Hepatocyte (in vitro differentiated cells): ENCODE results near the gene CTNNA2. TPM values are rescaled to one million over a fixed set of nuclear protein-coding genes. Genes with fewer than 3 reads are reported as not detected.

Source experiments
- DNase-seq: peaks from one replicate; pipeline ENCODE4 v3.0.0-alpha.2; 2016; ENCODE audit warnings: low spot score
- H2AFZ ChIP-seq: fragments of 200-600 bp; sonication (generic); 2 replicates; pipeline ENCODE4 v1.6.0; 2016; ENCODE audit warnings: antibody characterized with exemption, mild to moderate bottlenecking
- H3K27ac ChIP-seq: fragments of 200-600 bp; sonication (generic); 2 replicates; pipeline ENCODE4 v1.5.1; 2016; ENCODE audit warnings: mild to moderate bottlenecking
- H3K27me3 ChIP-seq: fragments of 200-600 bp; sonication (generic); 2 replicates; pipeline ENCODE4 v1.6.1; 2016
- H3K36me3 ChIP-seq: fragments of 200-600 bp; sonication (generic); replicated peaks from 2 replicates; pipeline ENCODE4 v1.5.1; 2016; ENCODE audit warnings: low read depth; ENCODE audit not compliant: insufficient read depth
- H3K4me1 ChIP-seq: fragments of 200-600 bp; sonication (generic); 2 replicates; pipeline ENCODE4 v1.5.1; 2016; ENCODE audit warnings: mild to moderate bottlenecking, moderate library complexity; ENCODE audit not compliant: insufficient read depth
- H3K4me2 ChIP-seq: fragments of 200-600 bp; sonication (generic); 2 replicates; pipeline ENCODE4 v1.6.0; 2016
- H3K4me3 ChIP-seq: fragments of 200-600 bp; sonication (generic); 2 replicates; pipeline ENCODE4 v1.5.1; 2016; ENCODE audit warnings: mild to moderate bottlenecking
- H3K79me2 ChIP-seq: fragments of 200-600 bp; sonication (generic); 2 replicates; pipeline ENCODE4 v1.6.0; 2017; ENCODE audit warnings: mild to moderate bottlenecking
- H3K9me2 ChIP-seq: fragments of 200-600 bp; sonication (generic); replicated peaks from 2 replicates; pipeline ENCODE4 v1.6.0; 2017; ENCODE audit warnings: mild to moderate bottlenecking; ENCODE audit not compliant: insufficient read depth
- H3K9me3 ChIP-seq: fragments of 200-600 bp; sonication (generic); 2 replicates; pipeline ENCODE4 v1.5.1; 2016; ENCODE audit warnings: low read depth, mild to moderate bottlenecking
- H4K20me1 ChIP-seq: fragments of 200-600 bp; sonication (generic); 2 replicates; pipeline ENCODE4 v1.6.0; 2016; ENCODE audit warnings: mild to moderate bottlenecking; ENCODE audit not compliant: insufficient read depth, poor library complexity, severe bottlenecking
- CTCF ChIP-seq: fragments of 200-600 bp; sonication (generic); IDR thresholded peaks from 2 replicates; pipeline ENCODE4 v1.5.1; 2016; ENCODE audit warnings: antibody characterized with exemption, mild to moderate bottlenecking; ENCODE audit not compliant: poor library complexity
- EZH2 ChIP-seq: fragments of 200-600 bp; sonication (generic); IDR thresholded peaks from 2 replicates; pipeline ENCODE4 v1.6.1; 2016; ENCODE audit warnings: antibody characterized with exemption, mild to moderate bottlenecking, borderline replicate concordance
- EZH2phosphoT487 ChIP-seq: fragments of 200-600 bp; sonication (generic); IDR thresholded peaks from one replicate; pipeline ENCODE4 v1.6.1; 2018; ENCODE audit warnings: antibody characterized with exemption, mild to moderate bottlenecking, low read depth, moderate library complexity; ENCODE audit not compliant: unreplicated experiment, severe bottlenecking
- WGBS: methylation state at CpG from one replicate; pipeline ENCODE4 v1.1.6; 2016; ENCODE audit warnings: low lambda C conversion rate; ENCODE audit errors: missing lambda C conversion rate; 5-methylcytosine and 5-hydroxymethylcytosine counted together
- polyA plus RNA-seq: library from polyadenylated mRNA; unstranded; fragments of >200 nt; fragmentation: Nextera tagmentation; extraction: Ambion mirVana; gene quantifications from 2 replicates; pipeline ENCODE4 v1.2.1, GENCODE V29; 2016
- total RNA-seq: library from RNA; depleted of rRNA; stranded (reverse); fragments of >200 nt; gene quantifications from 2 replicates; pipeline ENCODE4 v1.2.3, GENCODE V29; 2014

The CTNNA2 gene
- total and polyA plus RNA-seq, 2 experiments from 2014 or later, result 0.79 to 4.4 TPM

DNA sequence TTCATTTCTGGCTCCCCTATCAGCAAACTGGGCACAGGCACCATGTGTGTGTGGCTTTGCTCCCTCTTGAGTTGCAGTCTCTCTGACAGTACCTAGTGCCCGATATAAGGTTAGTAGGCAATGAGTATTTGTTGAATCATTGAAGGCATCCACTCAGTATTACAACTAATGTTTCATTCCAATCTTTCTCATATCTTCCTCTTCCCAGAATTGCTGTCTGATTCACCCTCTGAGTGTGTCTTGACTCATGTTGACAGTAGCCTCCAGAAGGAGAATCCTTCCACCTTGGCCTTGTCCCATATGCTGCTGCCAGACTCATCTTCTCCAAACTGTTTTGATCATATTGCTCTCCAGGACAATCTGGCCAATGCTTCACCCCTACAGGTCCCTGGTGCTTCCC is 589.2 kb downstream of the CTNNA2 start:
- no peaks in the 10 kb centered on the region for H3K79me2 ChIP-seq
- WGBS, result 81% methylated on average over 1 of the region's 1 CpG
- no peaks in the 10 kb centered on the region for H3K9me3 ChIP-seq
- H3K27ac ChIP-seq, result no peak overlapping the region
- no peak overlapping the region for H3K4me3 ChIP-seq
- H2AFZ ChIP-seq, result no peak overlapping the region
- no peaks in the 10 kb centered on the region for H3K36me3 ChIP-seq
- no peak for TF ChIP-seq CTCF
- no peak for TF ChIP-seq EZH2phosphoT487
- TF ChIP-seq EZH2, result no peak
- H4K20me1 ChIP-seq, result no peaks in the 10 kb centered on the region
- no peak overlapping the region for H3K4me2 ChIP-seq
- no peak for DNase-seq
- H3K27me3 ChIP-seq, result no peaks in the 10 kb centered on the region
- H3K9me2 ChIP-seq, result no peaks in the 10 kb centered on the region
- no peaks in the 10 kb centered on the region for H3K4me1 ChIP-seq

DNA sequence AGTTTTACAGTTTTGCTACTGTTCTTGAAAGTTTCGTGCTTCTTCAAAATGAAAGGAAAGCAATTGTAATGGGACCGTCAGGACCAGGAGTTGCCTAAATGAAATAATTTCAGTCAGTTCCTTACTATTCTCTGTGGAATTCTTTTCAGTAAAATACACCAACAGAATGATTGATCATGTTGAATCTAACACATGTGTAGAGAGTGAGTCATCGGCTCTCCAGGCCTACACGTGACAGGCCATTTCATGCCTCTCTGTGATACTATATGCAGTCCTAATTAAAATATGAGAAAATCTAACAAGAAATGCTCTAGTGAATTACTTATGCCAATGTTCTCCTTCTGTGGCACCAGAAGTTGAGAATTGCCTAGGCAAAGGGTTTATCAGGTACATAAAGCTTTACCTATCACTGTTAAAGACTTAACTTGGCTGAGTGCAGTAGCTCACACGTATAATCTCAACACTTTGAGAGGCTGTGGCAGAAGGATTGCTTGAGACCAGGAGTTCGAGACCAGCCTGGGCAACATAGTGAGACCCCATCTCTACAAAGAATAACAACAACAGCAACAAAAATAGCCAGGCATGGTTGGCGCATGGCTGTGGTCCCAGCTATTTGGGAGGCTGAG is 592.3 kb downstream of the CTNNA2 start:
- Histone ChIP-seq H3K27ac (no peak overlapping the region), H3K36me3 (no peaks in the 10 kb centered on the region), H3K4me2 (no peak overlapping the region), H3K9me3 (no peaks in the 10 kb centered on the region), H3K4me3 (no peak overlapping the region), H2AFZ (no peak overlapping the region), H4K20me1 (no peaks in the 10 kb centered on the region), H3K9me2 (no peaks in the 10 kb centered on the region), H3K79me2 (no peaks in the 10 kb centered on the region), H3K4me1 (no peaks in the 10 kb centered on the region), H3K27me3 (no peaks in the 10 kb centered on the region)
- TF ChIP-seq CTCF (no peak), EZH2 (no peak), EZH2phosphoT487 (no peak)
- no peak for DNase-seq
- 87% methylated on average over 7 of the region's 7 CpGs for WGBS

GRCh38 chr2:80111185-80111584 is 598.3 kb downstream of the CTNNA2 start:
- Histone ChIP-seq H3K9me3 (no peaks in the 10 kb centered on the region), H3K79me2 (no peaks in the 10 kb centered on the region), H3K27ac (no peak overlapping the region), H3K9me2 (no peaks in the 10 kb centered on the region), H3K27me3 (no peaks in the 10 kb centered on the region), H2AFZ (no peak overlapping the region), H3K4me3 (no peak overlapping the region), H4K20me1 (no peaks in the 10 kb centered on the region), H3K36me3 (no peaks in the 10 kb centered on the region), H3K4me2 (no peak overlapping the region), H3K4me1 (no peaks in the 10 kb centered on the region)
- no peak for DNase-seq
- no peak for TF ChIP-seq EZH2
- no peak for TF ChIP-seq CTCF
- TF ChIP-seq EZH2phosphoT487, result no peak

GRCh38 chr2:80112790-80113189 is 599.9 kb downstream of the CTNNA2 start:
- Histone ChIP-seq H3K4me1 (no peaks in the 10 kb centered on the region), H2AFZ (no peak overlapping the region), H3K4me2 (no peak overlapping the region), H3K9me2 (no peaks in the 10 kb centered on the region), H3K4me3 (no peak overlapping the region), H3K9me3 (no peaks in the 10 kb centered on the region), H3K27me3 (no peaks in the 10 kb centered on the region), H3K36me3 (no peaks in the 10 kb centered on the region), H4K20me1 (no peaks in the 10 kb centered on the region), H3K27ac (no peak overlapping the region), H3K79me2 (no peaks in the 10 kb centered on the region)
- TF ChIP-seq CTCF (no peak), EZH2 (no peak), EZH2phosphoT487 (no peak)
- no peak for DNase-seq
- 85% methylated on average over 3 of the region's 3 CpGs for WGBS
